KMS-11 (cell line): ENCODE measurements around the gene CRISPLD2.

Source experiments
- H2AFZ ChIP-seq: fragments of 200-600 bp; sonication (generic); 2 replicates; pipeline ENCODE4 v1.6.1; 2016; ENCODE audit warnings: antibody characterized with exemption, mixed run types, low read depth
- H3K27ac ChIP-seq: fragments of 200-600 bp; sonication (generic); 2 replicates; pipeline ENCODE4 v1.6.1; 2016; ENCODE audit warnings: mild to moderate bottlenecking, mixed run types
- H3K27me3 ChIP-seq: fragments of 200-600 bp; sonication (generic); 2 replicates; pipeline ENCODE4 v1.6.1; 2017; ENCODE audit warnings: mild to moderate bottlenecking, low read depth, mixed run types, moderate library complexity; ENCODE audit not compliant: insufficient read depth
- H3K36me3 ChIP-seq: fragments of 200-600 bp; sonication (generic); 2 replicates; pipeline ENCODE4 v1.6.1; 2017; ENCODE audit warnings: mild to moderate bottlenecking, mixed run types; ENCODE audit not compliant: insufficient read depth
- H3K4me1 ChIP-seq: fragments of 200-600 bp; sonication (generic); 2 replicates; pipeline ENCODE4 v1.6.1; 2016; ENCODE audit warnings: mild to moderate bottlenecking, low read depth, mixed run types; ENCODE audit not compliant: poor library complexity, severe bottlenecking
- H3K4me2 ChIP-seq: fragments of 200-600 bp; sonication (generic); 2 replicates; pipeline ENCODE4 v1.7.0; 2016; ENCODE audit warnings: mild to moderate bottlenecking, mixed run types
- H3K4me3 ChIP-seq: fragments of 200-600 bp; sonication (generic); IDR thresholded peaks from 2 replicates; pipeline ENCODE4 v1.6.1; 2017; ENCODE audit warnings: low read depth, low read length, mixed read lengths; ENCODE audit not compliant: insufficient read depth
- H3K79me2 ChIP-seq: fragments of 200-600 bp; sonication (generic); 2 replicates; pipeline ENCODE4 v1.6.1; 2016; ENCODE audit warnings: low read depth, mixed run types; ENCODE audit not compliant: insufficient read depth
- H3K9ac ChIP-seq: fragments of 200-600 bp; sonication (generic); 2 replicates; pipeline ENCODE4 v1.6.1; 2016; ENCODE audit warnings: mild to moderate bottlenecking, mixed run types
- H4K20me1 ChIP-seq: fragments of 200-600 bp; sonication (generic); 2 replicates; pipeline ENCODE4 v1.6.1; 2016; ENCODE audit warnings: mild to moderate bottlenecking, mixed run types; ENCODE audit not compliant: insufficient read depth
- CTCF ChIP-seq: fragments of 200-600 bp; sonication (generic); conservative IDR thresholded peaks from 2 replicates; pipeline ENCODE4 v1.6.1; 2017; ENCODE audit warnings: low read depth, mild to moderate bottlenecking, antibody characterized with exemption, low read length, moderate library complexity, mixed read lengths

CRISPLD2 gene

GRCh38 chr16:84947022-84947421 is 127.2 kb downstream of the CRISPLD2 start:
- H3K36me3 ChIP-seq: no peaks in the 10 kb centered on the region
- no peaks in the 10 kb centered on the region for H4K20me1 ChIP-seq
- H2AFZ ChIP-seq: no peak overlapping the region
- no peak overlapping the region for H3K9ac ChIP-seq
- TF ChIP-seq CTCF: no peak
- no peak overlapping the region for H3K4me2 ChIP-seq
- H3K4me1 ChIP-seq: no peaks in the 10 kb centered on the region
- H3K79me2 ChIP-seq: no peaks in the 10 kb centered on the region
- no peak overlapping the region for H3K4me3 ChIP-seq
- no peak overlapping the region for H3K27ac ChIP-seq
- peaks cover 43% of the 10 kb centered on the region for H3K27me3 ChIP-seq

GRCh38 chr16:84947996-84948850 is 128.4 kb downstream of the CRISPLD2 start:
- Histone ChIP-seq H3K4me3 (no peak overlapping the region), H3K79me2 (no peaks in the 10 kb centered on the region), H3K36me3 (no peaks in the 10 kb centered on the region), H3K4me2 (no peak overlapping the region), H4K20me1 (no peaks in the 10 kb centered on the region), H3K27me3 (peaks cover 35% of the 10 kb centered on the region; the same call in 1 of the 2 replicates), H3K4me1 (no peaks in the 10 kb centered on the region), H3K27ac (no peak overlapping the region), H2AFZ (no peak overlapping the region), H3K9ac (no peak overlapping the region)
- TF ChIP-seq CTCF: no peak

GRCh38 chr16:84948851-84949610 is 129.2 kb downstream of the CRISPLD2 start:
- H3K4me2 ChIP-seq: no peak overlapping the region
- TF ChIP-seq CTCF: no peak
- H3K9ac ChIP-seq: no peak overlapping the region
- no peak overlapping the region for H3K4me3 ChIP-seq
- no peaks in the 10 kb centered on the region for H3K4me1 ChIP-seq
- H3K27ac ChIP-seq: no peak overlapping the region
- no peaks in the 10 kb centered on the region for H4K20me1 ChIP-seq
- no peaks in the 10 kb centered on the region for H3K79me2 ChIP-seq
- H2AFZ ChIP-seq: no peak overlapping the region
- H3K27me3 ChIP-seq: peaks cover 31% of the 10 kb centered on the region; the same call in 1 of the 2 replicates
- no peaks in the 10 kb centered on the region for H3K36me3 ChIP-seq

- Histone ChIP-seq H3K27me3 (peaks cover 28% of the 10 kb centered on the region; the same call in 1 of the 2 replicates), H3K79me2 (no peaks in the 10 kb centered on the region), H2AFZ (no peak overlapping the region), H3K36me3 (no peaks in the 10 kb centered on the region), H4K20me1 (no peaks in the 10 kb centered on the region), H3K4me3 (no peak overlapping the region), H3K4me1 (no peaks in the 10 kb centered on the region), H3K4me2 (no peak overlapping the region), H3K27ac (no peak overlapping the region), H3K9ac (no peak overlapping the region)
- TF ChIP-seq CTCF: no peak
Measured at GRCh38 chr16:84949772-84950436, 130.1 kb downstream of the CRISPLD2 start.
